OCI-LY7 (cell line): ENCODE measurements around the gene TPO. TPM values are rescaled to one million over a fixed set of nuclear protein-coding genes. Genes with fewer than 3 reads are reported as not detected.

Experiments used
- BruUV-seq: library from RNA; stranded (reverse); fragments of 400-500 nt; replicated peaks from 2 replicates; lab custom pipeline; 2021; lab: Mats Ljungman, UMichigan
- CTCF ChIA-PET: fragments of 300-600 bp; sonication (Branson Sonifier 250); formaldehyde crosslinking; loops from one replicate; lab custom pipeline; 2022; ENCODE audit warnings: antibody characterized with exemption; ENCODE audit not compliant: unreplicated experiment; lab: Charles Lee
- POLR2A ChIA-PET: fragments of 300-600 bp; sonication (Branson Sonifier 250); formaldehyde crosslinking; loops from one replicate; lab custom pipeline; 2022; ENCODE audit warnings: antibody characterized with exemption; lab: Charles Lee
- DNase-seq: peaks from one replicate; pipeline ENCODE4 v3.0.0-alpha.2; 2015; ENCODE audit warnings: low spot score
- H2AFZ ChIP-seq: fragments of 200-600 bp; sonication (generic), shearing (Covaris generic); 2 replicates; pipeline ENCODE4 v1.6.1; 2014; ENCODE audit warnings: mild to moderate bottlenecking, antibody characterized with exemption, low read length, moderate library complexity
- H3K27ac ChIP-seq: fragments of 200-600 bp; sonication (generic); 2 replicates; pipeline ENCODE4 v1.5.1; 2014; ENCODE audit warnings: mixed run types, low read depth, mild to moderate bottlenecking, moderate library complexity, low read length, inconsistent platforms; ENCODE audit not compliant: poor library complexity, severe bottlenecking
- H3K36me3 ChIP-seq: fragments of 200-600 bp; sonication (generic); 2 replicates; pipeline ENCODE4 v1.6.1; 2014; ENCODE audit warnings: mild to moderate bottlenecking, antibody characterized with exemption, low read length, moderate library complexity, mixed read lengths; ENCODE audit not compliant: insufficient read depth
- H3K4me1 ChIP-seq: fragments of 200-600 bp; sonication (generic); 2 replicates; pipeline ENCODE4 v1.5.1; 2014; ENCODE audit warnings: mild to moderate bottlenecking, low read length; ENCODE audit not compliant: insufficient read depth, poor library complexity, severe bottlenecking
- H3K4me2 ChIP-seq: fragments of 200-600 bp; sonication (generic); 2 replicates; pipeline ENCODE4 v1.6.1; 2014; ENCODE audit warnings: mild to moderate bottlenecking, low read length
- H3K4me3 ChIP-seq: fragments of 200-600 bp; sonication (generic); 2 replicates; pipeline ENCODE4 v1.5.1; 2014; ENCODE audit warnings: mild to moderate bottlenecking, low read depth, low read length; ENCODE audit not compliant: poor library complexity, severe bottlenecking
- H3K79me2 ChIP-seq: fragments of 200-600 bp; sonication (generic); 2 replicates; pipeline ENCODE4 v1.6.1; 2016; ENCODE audit warnings: low read depth, mild to moderate bottlenecking, low read length, moderate library complexity, mixed read lengths; ENCODE audit not compliant: insufficient read depth
- H3K9me2 ChIP-seq: fragments of 200-600 bp; sonication (generic); 2 replicates; pipeline ENCODE4 v1.6.1; 2016; ENCODE audit warnings: mild to moderate bottlenecking, low read length, mixed read lengths; ENCODE audit not compliant: insufficient read depth
- H3K9me3 ChIP-seq: fragments of 200-600 bp; sonication (generic); 2 replicates; pipeline ENCODE4 v1.6.1; 2014; ENCODE audit warnings: mild to moderate bottlenecking, mixed run types, low read length, mixed read lengths
- H4K20me1 ChIP-seq: fragments of 200-600 bp; sonication (generic); 2 replicates; pipeline ENCODE4 v1.6.1; 2014; ENCODE audit warnings: mild to moderate bottlenecking, antibody characterized with exemption, low read length, moderate library complexity, mixed read lengths; ENCODE audit not compliant: insufficient read depth
- CTCF ChIP-seq: fragments of 200-600 bp; sonication (generic); conservative IDR thresholded peaks from 2 replicates; pipeline ENCODE4 v1.5.1; 2014; ENCODE audit warnings: mild to moderate bottlenecking, antibody characterized with exemption, low read length, moderate library complexity, mixed read lengths
- EZH2phosphoT487 ChIP-seq: fragments of 200-600 bp; sonication (generic); IDR thresholded peaks from 2 replicates; pipeline ENCODE4 v1.6.1; 2018; ENCODE audit warnings: low read depth, borderline replicate concordance, mild to moderate bottlenecking, mixed run types, antibody characterized with exemption, low read length, moderate library complexity, mixed read lengths
- intact Hi-C: fragments of 100-400 bp; cut with micrococcal nuclease; formaldehyde crosslinking; loops from one replicate; pipeline ENCODE4 v1.10.0; 2022; ENCODE audit not compliant: unreplicated experiment
- total RNA-seq, 2 experiments: library from RNA; depleted of rRNA in 1 of 2; stranded (reverse); fragments of >200 nt in 1 of 2; shearing (Covaris generic) in 1 of 2; gene quantifications; 2 replicates each; pipeline ENCODE4 v1.2.3, GENCODE V29; 2014 to 2022

The TPO gene
- total RNA-seq, 2 experiments from 2014 or later, result not detected

DNA sequence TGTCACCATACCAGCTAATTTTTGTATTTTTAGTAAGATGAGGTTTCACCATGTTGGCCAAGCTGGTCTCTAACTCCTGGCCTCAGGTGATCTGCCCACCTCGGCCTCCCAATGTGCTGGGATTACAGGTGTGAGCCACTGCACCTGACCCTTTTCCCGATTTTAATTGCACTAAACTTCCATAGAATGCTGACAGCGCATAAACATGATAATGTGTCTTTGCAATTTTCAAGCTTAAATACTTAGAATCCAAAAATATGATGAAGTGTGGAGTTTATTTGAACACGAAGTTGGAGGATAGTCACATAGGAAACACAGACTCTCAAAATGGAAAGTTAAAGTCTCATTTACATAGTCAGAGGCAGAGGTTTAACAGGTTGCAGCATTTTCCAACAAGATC lies 138.6 kb downstream of the TPO start:
- DNase-seq, result no peak
- Histone ChIP-seq H3K9me2 (no peaks in the 10 kb centered on the region), H4K20me1 (no peaks in the 10 kb centered on the region), H3K4me2 (no peak overlapping the region), H3K9me3 (no peaks in the 10 kb centered on the region), H3K27ac (no peak overlapping the region), H3K79me2 (no peaks in the 10 kb centered on the region), H3K4me1 (no peaks in the 10 kb centered on the region), H3K4me3 (no peak overlapping the region), H3K36me3 (no peaks in the 10 kb centered on the region), H2AFZ (no peak overlapping the region)
- ChIA-PET POLR2A (interaction anchor here (0.6 kb wide), 1 partner anchor 145 kb away, joined by 3 read pairs; no protein-coding TSS in a partner anchor), CTCF (no interaction called here)
- intact Hi-C loops, result no loop called here
- no TSS peak for BruUV-seq
- no peak for TF ChIP-seq CTCF
- TF ChIP-seq EZH2phosphoT487, result no peak

GRCh38 chr2:1552611-1553010 lies 139.3 kb downstream of the TPO start:
- no peaks in the 10 kb centered on the region for H3K36me3 ChIP-seq
- H3K9me2 ChIP-seq, result no peaks in the 10 kb centered on the region
- no peaks in the 10 kb centered on the region for H3K4me1 ChIP-seq
- H3K4me3 ChIP-seq, result no peak overlapping the region
- no TSS peak for BruUV-seq
- DNase-seq, result no peak
- ChIA-PET CTCF (no interaction called here), POLR2A (interaction anchor here (0.7 kb wide), 1 partner anchor 691 kb away, joined by 3 read pairs; no protein-coding TSS in a partner anchor)
- intact Hi-C loops, result no loop called here
- H4K20me1 ChIP-seq, result no peaks in the 10 kb centered on the region
- H3K4me2 ChIP-seq, result no peak overlapping the region
- no peaks in the 10 kb centered on the region for H3K9me3 ChIP-seq
- H2AFZ ChIP-seq, result no peak overlapping the region
- no peaks in the 10 kb centered on the region for H3K79me2 ChIP-seq
- H3K27ac ChIP-seq, result no peak overlapping the region
- TF ChIP-seq CTCF, result no peak

DNA sequence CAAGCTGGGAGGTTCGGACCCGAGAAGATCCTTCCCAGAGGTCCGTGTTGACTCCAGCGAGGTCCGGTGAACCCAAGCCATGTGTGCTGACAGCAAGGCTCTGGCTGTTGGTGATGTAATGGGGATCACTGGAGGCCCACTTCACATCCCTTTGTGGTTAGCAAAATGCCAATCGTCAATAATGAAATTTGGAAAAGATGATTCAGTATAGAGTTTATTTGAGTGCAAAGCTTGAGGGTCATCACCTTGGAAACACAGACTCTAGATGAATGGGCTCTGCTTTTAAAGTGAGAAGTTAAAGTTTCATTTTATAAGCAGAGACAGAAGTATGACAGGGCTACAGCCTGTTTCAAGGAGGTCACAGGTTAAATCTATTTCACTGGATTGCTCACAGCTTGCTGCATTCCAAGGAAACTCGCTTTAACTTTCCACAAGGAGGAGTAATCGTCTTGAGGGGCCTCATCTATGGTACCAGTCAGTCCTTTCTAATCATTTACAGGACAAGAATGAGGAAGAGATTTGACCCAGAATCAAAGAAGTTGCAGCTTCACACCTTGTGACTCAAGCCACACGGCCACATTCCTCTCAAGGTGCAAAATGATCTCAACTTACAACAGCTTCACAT lies 140.5 kb downstream of the TPO start:
- no peaks in the 10 kb centered on the region for H3K9me2 ChIP-seq
- no TSS peak for BruUV-seq
- H3K9me3 ChIP-seq, result no peaks in the 10 kb centered on the region
- no peak overlapping the region for H3K4me2 ChIP-seq
- no peak overlapping the region for H3K27ac ChIP-seq
- H3K79me2 ChIP-seq, result no peaks in the 10 kb centered on the region
- H3K4me1 ChIP-seq, result no peaks in the 10 kb centered on the region
- DNase-seq, result no peak
- intact Hi-C loops, result no loop called here
- POLR2A ChIA-PET, result no interaction called here
- no peak overlapping the region for H2AFZ ChIP-seq
- H4K20me1 ChIP-seq, result no peaks in the 10 kb centered on the region
- no peaks in the 10 kb centered on the region for H3K36me3 ChIP-seq
- H3K4me3 ChIP-seq, result no peak overlapping the region
- TF ChIP-seq EZH2phosphoT487, result no peak
- no peak for TF ChIP-seq CTCF
- CTCF ChIA-PET, result no interaction called here
